ENCODE measurements around the gene OR8A1.
"Not testable (repeated sequence)": the region's sequence is repeated elsewhere in the genome, so short reads cannot be mapped to it uniquely, and the experiment has no call there.

DNA sequence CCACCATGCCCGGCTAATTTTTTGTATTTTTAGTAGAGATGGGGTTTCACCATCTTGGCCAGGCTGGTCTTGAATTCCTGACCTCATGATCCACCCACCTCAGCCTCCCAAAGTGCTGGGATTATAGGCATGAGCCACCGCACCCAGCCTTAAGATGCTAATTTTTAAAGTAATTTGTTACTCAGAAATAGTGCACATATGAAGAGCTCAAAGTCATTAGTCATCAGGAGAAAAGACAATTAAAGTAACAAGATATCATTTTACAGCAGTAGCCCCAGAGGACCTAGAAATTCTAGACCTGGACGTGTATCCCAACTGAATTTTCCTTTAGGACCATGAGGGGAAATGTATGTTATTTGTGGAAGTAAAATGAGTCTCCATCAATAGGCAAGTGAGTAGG lies 32.9 kb downstream of the OR8A1 start:
- TF ChIP-seq, protein P1, sequence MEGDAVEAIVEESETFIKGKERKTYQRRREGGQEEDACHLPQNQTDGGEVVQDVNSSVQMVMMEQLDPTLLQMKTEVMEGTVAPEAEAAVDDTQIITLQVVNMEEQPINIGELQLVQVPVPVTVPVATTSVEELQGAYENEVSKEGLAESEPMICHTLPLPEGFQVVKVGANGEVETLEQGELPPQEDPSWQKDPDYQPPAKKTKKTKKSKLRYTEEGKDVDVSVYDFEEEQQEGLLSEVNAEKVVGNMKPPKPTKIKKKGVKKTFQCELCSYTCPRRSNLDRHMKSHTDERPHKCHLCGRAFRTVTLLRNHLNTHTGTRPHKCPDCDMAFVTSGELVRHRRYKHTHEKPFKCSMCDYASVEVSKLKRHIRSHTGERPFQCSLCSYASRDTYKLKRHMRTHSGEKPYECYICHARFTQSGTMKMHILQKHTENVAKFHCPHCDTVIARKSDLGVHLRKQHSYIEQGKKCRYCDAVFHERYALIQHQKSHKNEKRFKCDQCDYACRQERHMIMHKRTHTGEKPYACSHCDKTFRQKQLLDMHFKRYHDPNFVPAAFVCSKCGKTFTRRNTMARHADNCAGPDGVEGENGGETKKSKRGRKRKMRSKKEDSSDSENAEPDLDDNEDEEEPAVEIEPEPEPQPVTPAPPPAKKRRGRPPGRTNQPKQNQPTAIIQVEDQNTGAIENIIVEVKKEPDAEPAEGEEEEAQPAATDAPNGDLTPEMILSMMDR (conservative IDR thresholded peaks at IDR 0.05; ENCODE audit: low read length), result not testable (repeated sequence)
- not testable (repeated sequence) for TF ChIP-seq EZH2phosphoT487 (IDR thresholded peaks at IDR 0.05; ENCODE audit: borderline replicate concordance, low read depth, low read length)
